HL-60/S4 (cell line): ENCODE data around the gene CD79A.
"Not testable (repeated sequence)": the region's sequence is repeated elsewhere in the genome, so short reads cannot be mapped to it uniquely, and the experiment has no call there.

ENCODE experiments used
- in situ Hi-C: fragments of 300-500 bp; cut with MboI; formaldehyde crosslinking; loops from 2 replicates; pipeline ENCODE4 v1.14.3; 2022; ENCODE audit warnings: low sequenced_read_pairs

The CD79A gene

DNA sequence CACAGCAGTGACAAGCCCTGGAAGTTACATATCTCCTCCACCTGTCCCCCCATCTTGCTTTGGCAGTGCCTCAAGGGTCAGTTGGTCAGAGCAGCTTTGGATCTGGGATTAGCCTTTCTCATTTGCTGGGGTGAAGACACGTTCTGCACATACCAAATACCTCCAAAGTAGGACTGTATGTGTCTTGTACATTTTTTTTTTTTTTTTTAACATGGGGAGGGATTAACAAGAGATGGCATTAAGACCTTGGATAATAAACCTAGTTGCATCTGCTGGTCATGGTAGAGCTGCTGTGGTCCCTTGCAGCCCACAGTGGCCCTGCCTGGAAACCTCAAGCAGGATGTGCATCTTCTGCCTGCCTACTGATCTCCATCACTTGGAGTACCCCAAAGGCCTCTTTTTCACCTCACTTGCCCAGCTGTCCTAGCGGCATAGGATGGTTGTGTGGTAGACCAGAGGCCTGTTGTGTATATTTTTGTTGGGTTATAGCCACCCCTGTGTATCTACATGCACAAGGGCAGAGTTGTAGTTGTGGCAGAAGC is 14.6 kb upstream of the CD79A start:
- in situ Hi-C loops = loop anchor here (5.0 kb wide), 1 partner anchor 85 kb away; no protein-coding TSS in a partner anchor

DNA sequence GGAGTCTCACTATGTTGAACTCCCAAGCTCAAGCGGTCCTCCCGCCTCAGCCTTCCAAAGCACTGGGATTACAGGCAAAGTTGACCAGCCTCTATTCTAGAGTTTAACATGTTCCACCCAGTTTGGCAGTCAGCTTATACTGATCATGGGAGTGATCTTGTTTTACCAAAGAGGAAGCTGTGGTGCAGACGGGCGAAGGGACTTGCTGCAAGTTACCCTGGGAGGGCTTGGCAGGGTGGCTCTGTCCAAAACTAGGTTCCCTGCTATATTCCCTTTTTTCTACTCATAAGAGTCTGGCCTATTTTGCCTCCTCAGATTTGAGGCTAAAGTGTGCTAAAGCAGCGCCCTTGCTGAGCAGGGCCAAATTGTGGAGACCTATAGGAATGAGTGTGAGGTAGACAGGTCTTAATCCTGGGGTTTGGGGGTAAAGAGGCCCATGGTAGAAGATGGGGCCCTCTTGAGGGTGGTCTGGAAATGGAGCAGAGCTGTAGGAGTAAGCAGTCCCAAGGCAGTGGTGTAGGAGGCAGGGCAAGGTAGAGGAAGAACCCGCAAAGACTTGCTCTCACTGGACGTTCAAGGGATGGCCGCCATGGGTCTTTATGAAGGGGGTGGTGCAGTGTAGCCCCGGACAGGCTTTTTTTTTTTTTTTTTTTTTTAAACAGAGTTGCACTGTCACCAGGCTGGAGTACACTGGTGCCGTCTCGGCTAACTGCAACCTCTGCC is 13.7 kb upstream of the CD79A start:
- in situ Hi-C loops = loop anchor here (5.0 kb wide), 1 partner anchor 84 kb away; no protein-coding TSS in a partner anchor

- in situ Hi-C loops = loop anchor here (5.0 kb wide), 1 partner anchor 83 kb away; no protein-coding TSS in a partner anchor
Measured at GRCh38 chr19:41864374-41864773, 12.7 kb upstream of the CD79A start.

DNA sequence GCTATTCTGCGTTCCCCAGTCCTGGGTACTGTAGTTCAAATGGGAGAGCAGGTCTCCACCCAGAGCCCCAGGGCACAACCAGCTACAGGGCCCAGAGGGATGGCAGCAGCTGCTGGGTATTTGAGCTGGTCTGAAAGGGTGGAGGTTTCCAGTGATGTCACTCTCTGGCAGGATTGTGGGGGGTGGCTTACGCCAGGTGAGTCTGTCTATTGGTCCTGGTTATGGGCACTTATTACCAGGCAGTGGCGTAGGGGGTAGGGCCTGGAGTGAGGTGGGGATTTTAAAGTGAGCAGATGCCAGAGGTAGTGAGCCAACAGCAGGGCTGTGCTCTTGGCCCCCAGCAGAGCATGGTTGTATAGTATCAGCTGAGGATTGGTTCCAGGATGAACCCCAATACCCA is 10.8 kb upstream of the CD79A start:
- in situ Hi-C loops = no loop called here

DNA sequence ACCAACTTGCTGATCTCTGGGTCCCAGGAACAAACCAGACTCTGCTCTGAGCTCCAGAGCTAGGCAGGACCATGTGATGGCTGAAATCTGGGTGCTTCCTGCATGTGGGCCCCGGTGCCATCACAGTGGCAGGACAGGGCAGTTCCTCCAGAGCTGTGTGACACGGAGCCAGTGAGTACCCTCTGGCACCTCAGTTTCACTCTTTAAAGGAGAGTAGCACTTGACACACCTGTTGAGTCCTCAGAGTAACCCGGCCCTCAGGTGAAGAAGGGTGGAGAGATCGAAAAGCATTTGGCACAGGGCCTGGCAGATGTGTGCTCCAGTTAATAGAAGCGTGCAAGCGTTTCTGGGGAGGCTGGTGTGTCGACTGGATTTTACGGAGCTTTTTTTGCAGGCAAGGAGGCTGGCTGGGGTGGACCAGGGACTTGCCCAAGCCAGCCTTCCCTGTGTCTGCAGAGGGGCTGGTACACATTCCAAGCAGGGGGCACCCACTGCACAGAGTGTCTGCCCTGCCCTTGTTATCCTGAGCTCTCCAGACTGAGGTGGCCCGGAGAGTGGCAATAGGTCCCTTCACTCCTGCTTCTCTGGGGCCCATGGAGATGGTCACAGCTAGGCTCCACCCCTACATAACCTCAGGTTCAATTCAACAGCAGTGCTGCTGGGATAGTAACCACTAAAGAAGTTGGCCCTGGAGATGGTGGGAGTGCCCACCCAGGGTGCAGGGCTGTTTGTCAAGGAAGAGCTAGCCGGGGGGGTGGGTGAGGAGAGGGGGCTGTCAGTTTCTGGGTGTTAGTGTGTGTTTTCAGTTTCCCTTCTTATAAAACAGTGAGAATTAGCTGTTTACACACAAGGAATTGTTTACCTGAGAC is 8.7 kb upstream of the CD79A start:
- in situ Hi-C loops = no loop called here

DNA sequence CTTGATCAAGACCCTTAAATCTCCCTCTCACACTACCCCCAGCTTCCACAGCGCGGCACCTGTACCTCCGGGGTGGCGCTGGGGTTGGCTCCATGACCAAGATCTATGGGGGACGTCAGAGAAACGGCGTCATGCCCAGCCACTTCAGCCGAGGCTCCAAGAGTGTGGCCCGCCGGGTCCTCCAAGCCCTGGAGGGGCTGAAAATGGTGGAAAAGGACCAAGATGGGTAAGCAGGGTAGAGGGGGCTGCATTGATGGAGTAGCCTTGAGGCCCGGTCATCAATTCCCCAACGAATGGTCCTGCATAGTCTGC is 8.1 kb upstream of the CD79A start:
- in situ Hi-C loops = no loop called here

DNA sequence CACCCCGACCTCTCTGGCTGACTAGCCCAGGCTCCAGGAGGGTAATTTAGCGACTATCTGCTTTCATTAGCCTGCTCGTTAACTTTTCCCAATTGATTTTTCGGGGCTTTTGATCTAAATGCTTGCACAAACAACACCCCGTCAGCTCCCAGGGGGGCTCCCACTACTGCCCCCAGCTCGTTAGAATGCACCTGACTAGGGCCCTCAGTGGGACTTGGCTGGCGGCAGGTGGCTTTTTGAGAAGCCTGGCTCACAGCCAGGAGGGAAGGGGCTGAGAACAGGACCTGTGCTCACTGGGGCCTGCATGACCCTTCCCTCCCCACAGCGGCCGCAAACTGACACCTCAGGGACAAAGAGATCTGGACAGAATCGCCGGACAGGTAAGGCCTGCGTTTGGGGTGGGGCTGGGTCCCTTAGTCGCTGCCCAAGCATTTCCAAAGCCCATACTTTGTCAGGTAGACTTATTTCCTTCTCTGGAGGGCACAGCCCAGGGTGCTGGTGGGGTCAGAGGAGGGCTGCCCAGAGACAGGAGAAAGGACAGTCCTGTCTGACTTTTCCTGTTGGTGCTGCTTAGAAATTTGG is 7.6 kb upstream of the CD79A start:
- in situ Hi-C loops = no loop called here

DNA sequence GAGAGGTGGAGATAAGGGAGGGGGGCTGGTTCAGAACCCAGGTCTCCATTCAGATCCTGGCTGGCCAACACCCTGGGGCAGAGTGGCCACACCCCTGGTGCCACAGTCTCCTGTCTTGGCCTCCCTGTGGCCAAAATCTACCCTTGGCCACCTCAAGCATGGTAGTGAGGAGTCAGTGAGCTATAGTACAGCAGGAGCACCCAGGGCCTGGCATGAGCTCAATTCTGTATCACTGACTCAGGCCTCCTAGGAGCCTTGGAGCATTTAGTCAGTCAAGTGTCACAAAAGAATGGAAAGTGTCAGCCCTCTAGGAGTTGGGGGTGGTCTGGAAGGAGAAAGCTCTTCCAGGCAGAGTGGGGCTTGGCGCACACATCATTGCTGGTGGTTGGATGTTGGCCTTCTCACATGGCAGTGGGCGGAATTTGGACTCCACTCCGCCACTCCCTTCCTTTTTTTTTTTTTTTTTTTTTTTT is 6.6 kb upstream of the CD79A start:
- in situ Hi-C loops = no loop called here

GRCh38 chr19:41871573-41872383 is 5.3 kb upstream of the CD79A start:
- in situ Hi-C loops = no loop called here

GRCh38 chr19:41872384-41872774 is 4.7 kb upstream of the CD79A start:
- in situ Hi-C loops = no loop called here

- in situ Hi-C loops = no loop called here
Measured at GRCh38 chr19:41872775-41873647, 4.1 kb upstream of the CD79A start.

DNA sequence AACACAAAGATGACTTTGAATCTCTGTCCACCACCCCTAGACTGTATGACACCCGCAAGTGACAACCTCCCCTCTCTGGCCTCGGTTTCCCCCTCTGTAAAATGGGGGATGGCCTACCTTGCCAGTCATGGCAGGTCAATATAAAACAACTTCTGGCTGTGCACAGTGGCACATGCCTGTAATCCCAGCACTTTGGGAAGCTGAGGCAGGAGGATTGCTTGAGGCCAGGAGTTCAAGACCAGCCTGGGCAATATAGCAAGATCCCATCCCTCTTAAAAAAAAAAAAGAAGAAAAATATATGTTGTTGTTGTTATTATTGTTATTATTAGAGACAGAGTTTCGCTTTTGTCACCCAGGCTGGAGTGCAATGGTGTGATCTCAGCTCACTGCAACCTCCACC is 1.1 kb upstream of the CD79A start:
- in situ Hi-C loops = not testable (repeated sequence)

DNA sequence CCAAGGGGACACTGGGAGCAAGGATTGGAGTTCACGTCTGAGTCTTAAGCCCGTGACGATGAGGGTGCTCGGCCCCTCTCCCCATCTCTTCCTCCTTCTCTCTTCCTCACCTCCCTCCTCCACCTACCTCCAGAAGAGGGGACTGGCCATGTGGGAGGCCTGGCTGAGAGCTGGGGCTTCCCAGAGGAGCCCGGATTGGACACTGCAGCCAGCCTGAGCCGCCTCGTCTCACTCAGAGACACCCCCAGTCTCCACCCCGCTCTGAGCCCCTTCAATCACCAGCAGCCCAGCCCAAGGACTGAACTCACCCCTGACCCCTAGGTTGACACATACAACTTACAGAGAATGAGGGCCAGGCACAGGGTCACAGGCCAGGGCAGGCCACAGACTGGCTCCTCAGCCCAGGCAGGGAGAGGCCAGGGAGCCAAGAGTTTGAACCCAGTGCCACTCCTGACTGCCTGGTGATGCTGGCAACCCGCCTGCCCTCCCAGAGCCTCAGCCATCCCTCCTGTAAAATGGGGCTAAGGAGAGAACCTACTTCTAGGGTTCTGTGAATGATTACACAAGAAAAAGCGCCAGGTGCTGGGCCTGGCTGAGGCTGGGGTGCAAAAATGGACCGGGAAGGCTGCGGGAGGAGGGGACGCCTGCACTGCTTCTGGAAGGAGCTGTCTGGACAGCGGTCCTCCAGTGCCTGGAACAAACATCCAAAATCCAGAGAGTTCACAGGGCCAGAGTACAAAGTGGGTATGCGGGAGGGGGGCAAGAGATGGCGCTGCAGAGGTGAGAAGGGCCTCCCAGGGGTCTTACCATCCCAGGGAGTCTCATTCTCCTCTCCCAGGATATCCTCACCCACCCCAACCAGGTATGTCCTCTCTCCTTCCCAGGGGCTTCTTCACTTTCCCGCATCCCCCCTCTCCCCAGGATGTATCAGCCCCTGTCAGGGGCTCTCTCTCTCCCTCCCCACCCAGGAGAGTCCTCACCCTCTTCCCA is 1.1 kb downstream of the CD79A start:
- in situ Hi-C loops = no loop called here

DNA sequence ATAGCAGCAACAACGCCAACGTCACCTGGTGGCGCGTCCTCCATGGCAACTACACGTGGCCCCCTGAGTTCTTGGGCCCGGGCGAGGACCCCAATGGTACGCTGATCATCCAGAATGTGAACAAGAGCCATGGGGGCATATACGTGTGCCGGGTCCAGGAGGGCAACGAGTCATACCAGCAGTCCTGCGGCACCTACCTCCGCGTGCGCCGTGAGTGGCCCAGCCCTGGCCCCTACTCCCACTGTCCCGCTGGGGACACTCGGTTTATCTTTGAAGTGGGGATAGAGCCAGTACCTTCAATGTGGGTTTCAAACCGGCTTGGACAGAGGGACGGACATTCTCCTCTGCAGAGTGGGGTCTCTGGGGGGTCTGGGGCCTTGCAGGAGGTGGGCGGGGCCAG is 2.0 kb downstream of the CD79A start:
- in situ Hi-C loops = no loop called here

- in situ Hi-C loops = no loop called here
Measured at GRCh38 chr19:41879670-41880328, 2.7 kb downstream of the CD79A start.

GRCh38 chr19:41880329-41880708 is 3.2 kb downstream of the CD79A start:
- in situ Hi-C loops = no loop called here

DNA sequence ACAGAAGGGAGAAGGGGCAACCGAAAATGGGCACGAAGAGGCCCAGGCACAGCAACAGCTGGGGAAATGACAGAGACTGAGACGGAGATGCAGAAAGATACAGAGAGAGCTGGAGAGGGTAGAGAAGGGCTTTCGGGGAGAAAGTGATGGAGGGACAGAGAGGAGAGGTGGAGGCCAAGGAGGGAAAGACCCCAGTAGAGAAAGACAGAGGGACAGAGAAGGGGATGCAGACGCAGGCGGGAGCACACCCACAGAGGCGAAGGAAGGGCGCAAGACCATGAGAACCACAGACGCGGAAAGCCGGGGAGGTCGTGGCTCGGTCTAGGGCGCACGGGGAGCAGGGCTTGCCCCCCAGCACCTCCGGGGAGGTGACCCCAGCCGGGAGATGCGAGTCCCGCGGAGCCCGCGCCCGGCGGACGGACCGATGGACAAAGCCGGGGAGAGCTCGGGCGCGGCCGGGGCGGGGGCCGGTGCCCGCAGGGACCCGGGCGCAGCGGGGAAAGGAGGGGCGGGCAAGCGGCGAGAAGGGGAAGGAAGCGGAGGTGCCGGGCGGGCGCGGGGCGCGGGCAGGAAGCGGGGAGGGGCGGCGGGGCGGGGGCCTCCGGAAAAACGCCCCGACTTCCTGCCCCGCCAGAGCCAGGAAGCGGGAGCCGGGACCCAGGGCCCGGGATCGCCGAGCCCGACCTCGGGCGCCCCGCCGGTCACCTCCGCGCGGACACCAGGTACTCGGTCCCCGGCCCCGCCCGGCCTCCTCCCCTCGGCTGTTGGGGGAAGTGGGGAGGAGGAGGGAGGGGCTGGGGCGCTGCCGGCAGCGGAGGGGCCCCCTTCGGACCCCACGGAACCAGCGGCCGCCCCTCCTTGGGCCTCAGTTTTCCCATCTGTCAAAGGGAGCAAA is 5.7 kb downstream of the CD79A start, which contains the start of gene ARHGEF1:
Gene ARHGEF1, plus strand, starts transcription at position 617 of the 895 bp plus-strand sequence. CDS start 4,899 bp downstream, outside the sequence.
- in situ Hi-C loops = no loop called here
